HG03097 (cell line): ENCODE results near the gene PURA.

Source experiments
- ATAC-seq: cut with Tn5 transposase; IDR thresholded peaks from one replicate; pipeline ENCODE4 v1.9.1; 2021; ENCODE audit not compliant: unreplicated experiment, low FRiP score

The PURA gene

DNA sequence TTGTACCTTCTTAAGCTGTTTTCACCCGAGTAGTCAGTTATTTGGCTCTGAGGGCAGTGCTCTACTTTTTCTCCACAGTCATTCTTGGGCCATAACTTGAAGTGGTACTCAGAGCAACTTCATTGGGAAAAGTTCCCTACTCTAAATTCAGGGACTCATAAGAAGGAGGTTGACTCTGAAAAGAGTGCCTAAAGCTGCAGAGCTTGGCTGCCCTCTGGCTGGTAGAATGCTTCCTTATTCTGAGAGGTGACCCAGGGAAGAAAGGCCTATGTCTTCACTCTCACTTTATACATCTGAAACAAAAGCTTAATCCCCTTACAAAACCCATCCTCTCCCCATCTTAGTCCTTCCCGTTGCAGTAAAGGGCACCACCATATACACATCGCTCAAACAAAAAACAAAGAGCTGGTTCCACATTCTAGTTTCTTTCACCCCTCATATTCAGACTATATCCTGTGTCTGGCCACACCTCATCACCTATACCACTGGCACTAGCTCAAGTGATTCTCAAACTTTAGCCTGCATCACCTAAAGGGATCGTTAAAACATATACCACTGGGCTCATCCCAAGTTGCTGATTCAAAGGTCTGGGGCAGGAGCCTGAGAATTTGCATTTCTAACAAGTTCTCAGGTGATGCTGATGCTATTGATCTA lies 19.7 kb downstream of the PURA start:
- ATAC-seq: no peak

GRCh38 chr5:140134277-140134935 lies 20.5 kb downstream of the PURA start:
- ATAC-seq: no peak

- ATAC-seq: no peak
These were observed 21.2 kb downstream of the PURA start for GRCh38 chr5:140135127-140135526.

DNA sequence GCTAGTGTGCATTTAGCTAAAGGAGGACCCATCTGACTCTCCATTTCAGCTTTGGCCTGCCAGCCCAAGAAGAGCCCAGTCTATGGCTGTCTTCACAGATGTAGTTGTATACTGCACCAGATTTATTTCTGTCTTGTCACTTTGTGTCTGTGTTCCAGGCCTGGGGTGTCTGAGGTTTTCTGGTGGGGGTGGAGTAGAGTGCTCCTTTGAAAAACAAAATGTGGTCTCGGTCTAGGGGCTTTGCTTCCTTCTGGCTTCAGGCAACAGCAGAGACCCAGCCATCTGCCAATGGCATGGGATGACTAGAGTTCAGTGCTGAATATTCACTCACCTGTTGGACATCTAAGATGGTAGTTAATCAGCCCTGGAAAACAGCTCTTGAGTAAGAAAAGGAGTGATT lies 22.7 kb downstream of the PURA start:
- ATAC-seq: no peak

GRCh38 chr5:140140435-140140834 lies 26.5 kb downstream of the PURA start:
- no peak for ATAC-seq

DNA sequence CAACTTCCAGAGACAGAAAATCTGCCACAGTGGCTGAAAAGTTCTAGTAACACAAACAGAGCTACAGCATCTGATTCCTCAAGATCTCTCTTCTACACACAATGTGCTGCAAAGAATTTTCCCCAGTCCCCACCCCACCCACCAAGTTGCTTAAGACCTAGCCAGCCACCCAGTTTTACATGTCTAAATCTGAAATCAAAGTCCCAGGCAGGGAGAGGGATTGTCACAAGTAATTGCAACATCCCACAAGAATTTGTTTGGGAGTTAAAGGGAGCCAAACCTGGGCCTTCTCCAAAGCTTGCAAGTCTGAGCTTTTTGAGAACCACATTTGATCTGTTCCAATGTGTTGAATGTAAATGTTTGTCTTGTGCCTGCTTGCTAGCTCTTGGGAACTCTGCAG lies 27.3 kb downstream of the PURA start:
- no peak for ATAC-seq

DNA sequence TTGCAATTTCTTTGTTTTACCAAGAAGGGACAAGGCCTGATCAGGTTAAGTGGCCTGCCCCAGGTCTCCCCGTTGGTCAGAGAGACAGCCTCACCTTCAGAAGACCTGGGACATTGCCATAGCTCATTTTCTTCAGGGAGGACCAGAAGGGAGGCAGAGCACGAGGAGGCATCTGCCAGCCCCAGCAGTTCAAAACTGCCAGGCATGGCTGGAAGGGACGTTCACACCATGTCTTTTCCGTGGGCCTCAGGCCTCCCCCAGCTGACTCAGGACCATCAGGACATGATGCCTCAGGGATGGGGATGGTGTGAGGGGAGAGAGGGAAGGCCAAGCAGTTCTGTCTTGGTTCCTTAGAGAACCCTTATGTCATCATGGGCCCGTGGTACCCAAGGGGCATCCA lies 28.3 kb downstream of the PURA start:
- ATAC-seq: no peak

DNA sequence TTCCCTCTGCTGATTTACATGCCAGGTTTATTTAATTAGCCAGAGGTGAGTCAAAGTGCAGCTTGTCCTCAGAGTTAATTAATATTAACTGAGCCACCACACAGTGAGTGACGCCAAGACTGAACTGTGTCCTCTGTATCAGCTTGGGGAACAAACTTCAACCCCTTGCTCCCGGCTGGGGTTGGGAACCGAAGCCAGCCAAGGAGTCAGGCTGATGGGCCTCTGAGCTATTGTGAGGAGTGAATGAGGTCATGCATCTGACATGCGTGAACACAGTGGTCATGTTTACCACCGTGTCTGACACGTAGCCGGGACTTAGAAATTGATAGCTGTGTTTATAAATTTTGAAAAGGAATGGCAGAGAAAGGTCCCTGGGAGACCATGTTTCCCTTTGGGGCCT lies 28.9 kb downstream of the PURA start:
- no peak for ATAC-seq

GRCh38 chr5:140143521-140144258 lies 29.8 kb downstream of the PURA start:
- no peak for ATAC-seq

DNA sequence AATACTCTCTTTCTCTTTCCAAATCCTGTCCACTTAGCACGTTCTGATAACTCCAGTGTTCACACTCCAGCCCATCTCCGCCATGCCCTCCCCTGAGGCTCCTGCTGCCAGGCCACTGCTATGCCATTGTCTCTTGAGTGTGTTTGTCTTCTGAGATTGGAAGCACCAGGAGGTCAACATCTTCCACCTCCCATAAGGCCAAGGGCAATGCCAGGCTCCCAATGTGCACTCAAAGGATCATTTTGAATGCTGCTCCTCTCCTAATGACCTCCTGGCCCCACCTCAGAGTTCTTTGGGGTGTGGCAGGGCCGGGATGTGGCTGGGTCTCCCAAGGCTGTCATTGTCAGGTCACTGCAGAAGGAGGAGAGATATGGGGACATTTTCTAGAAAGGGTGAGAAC lies 31.3 kb downstream of the PURA start:
- no peak for ATAC-seq

DNA sequence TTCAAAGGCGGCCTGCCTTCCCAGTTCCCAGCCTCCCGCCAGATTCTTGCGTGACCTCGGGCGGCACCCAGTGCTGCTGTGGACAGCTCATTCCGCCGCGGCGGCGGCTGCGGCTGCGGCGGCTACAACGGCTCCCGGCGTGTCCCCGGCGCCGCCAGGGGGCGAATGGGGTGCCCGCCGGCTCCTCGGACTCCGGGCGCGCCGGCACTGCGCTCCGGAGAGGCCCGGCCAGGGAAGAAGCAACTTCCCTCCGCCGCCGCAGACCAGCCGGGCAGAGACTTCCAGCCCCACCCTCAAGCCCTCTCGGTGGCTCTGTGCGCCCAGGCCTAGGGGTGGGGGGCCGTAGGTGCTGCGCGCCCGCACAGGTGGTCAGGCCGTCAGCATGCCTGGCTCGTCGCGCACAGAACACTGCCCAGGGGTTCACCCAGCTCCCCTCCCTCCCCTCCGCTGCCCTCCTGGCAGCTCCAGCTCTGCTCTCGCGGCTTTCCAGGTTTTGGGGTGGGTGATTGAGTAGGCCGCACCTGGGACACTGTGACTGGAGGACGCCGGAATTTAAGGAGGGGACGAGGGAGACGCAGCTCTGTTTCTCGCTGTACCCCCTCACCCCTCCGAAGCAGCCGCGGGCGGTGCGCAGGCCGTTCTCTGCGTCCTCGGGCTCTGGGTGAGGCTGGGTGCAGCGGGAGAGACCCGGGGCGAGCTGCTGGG lies 32.1 kb downstream of the PURA start:
- ATAC-seq: peak; percentile 53

DNA sequence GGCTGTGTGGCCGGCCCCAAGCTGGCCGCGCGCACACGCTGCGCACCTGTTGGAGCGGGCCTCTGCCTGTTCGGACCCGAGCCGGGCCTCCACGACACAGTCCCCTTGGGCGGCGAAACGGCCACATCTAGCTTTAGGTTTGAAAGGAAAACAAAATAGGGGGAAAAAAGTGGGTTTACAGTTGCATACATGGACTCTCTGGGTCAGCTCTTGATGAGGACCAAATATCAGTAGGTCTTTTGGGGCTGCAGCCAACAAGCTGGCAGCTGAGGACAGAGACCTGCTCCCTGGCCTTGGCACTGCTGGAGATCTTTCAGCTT lies 32.6 kb downstream of the PURA start:
- ATAC-seq: no peak

DNA sequence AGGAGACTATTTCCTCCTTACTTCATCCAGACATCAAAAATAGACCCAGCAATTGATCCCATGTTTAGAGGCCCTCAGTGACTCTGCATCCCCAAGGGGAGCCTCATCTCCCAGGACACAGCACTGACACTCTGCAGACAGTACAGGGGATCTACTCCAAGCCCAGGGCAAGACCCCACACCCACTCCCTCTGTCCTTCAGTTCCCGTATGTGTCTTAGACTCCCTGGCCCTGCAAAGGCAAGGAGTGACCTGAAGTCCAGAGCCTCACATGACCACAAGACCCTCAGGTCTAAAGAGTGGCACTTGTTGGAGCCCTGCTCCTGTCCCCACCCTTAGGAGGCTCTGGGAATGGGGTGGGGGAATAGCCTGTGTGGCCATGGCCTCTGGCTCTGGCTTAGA lies 33.6 kb downstream of the PURA start:
- no peak for ATAC-seq

GRCh38 chr5:140148508-140148907 lies 34.6 kb downstream of the PURA start:
- ATAC-seq: no peak

DNA sequence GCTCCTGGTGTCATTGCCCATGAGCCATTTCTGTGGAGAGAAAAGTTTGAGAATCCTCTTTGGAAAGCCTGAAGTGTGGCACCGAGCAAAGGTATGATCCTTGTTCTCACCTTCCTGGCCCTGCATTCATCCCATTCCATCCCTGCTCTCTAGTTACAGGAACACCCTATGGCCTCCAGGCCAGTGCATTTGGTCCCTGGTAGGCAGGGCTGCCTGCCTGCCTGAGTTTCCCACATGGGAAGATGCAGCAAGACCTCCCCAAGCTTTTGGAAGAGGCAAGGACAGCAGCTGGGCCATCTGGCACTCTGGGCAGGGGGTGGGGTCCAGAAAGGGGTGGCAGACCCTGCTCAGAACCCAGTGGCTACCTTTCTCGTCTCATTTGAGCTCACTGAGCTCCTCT lies 36.3 kb downstream of the PURA start:
- no peak for ATAC-seq

GRCh38 chr5:140151144-140152021 lies 37.5 kb downstream of the PURA start:
- ATAC-seq: no peak

DNA sequence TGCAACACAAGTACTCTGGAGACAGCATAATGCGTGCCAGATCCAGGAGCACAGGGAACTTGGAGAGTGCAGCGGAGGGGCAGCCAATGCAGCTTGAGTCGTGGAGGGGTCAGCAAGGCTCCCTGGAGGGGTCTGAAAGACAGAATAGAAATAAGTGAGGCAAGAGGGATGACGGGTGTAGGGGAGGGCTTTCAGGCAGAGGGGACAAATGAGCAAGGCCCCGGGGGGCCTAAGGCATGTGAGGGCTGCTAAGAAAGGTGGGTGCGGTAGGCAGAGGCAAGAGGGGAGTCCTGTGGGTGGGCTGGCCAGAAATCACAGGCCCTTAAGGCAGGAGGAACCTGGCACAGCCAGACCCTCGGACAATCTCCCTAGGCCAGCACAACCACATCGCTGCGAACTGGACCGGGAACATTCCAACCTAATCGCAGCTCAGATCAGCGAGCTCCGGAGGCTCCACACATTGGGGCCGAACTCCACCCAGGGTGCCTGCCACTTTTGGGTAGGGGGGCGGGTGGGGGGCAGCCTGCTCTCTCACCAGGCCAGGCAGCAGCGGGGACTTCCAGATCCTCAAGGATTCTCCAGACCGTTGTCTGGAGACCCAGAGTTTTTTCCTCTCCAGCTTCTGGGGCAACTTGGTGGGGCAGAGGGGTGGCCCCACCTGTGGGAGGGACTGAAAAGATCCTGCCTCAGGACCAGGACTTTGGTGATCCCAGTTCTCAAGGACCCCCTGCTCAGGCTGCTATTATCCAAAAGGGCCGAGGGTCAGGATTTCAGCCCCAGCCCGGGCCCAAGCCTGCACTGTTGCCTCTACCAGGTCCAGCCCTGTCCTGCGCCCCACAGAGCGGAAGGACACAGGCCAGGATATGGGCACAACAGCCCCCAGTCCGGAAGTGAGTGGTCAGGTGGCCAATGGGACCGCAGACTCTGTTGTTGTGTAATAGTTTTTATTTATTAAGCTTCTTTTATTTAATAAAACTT lies 38.4 kb downstream of the PURA start:
- ATAC-seq: no peak

- no peak for ATAC-seq
These were observed 39.3 kb downstream of the PURA start for GRCh38 chr5:140153255-140153654.

DNA sequence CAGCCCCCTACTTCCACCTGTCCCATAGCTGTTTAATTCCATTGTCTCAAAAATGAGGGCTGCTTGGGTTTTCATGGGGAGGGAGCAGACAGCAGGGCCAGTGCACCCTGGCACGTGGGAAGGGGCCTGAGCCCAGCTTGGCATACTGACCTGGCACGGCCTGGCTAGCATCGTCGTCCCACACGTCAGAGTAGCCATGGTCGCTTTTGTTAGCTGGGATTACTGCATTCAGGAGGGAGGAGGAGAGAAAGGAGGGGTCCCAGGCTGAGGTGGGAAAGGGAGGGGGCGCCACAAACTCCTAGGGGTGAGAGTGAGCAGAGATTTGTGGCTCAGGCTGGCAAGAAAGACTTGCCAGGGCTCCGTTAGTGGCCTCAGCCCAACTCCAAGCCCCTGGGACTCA lies 40.0 kb downstream of the PURA start:
- no peak for ATAC-seq
